Cerebellar nuclear complex (tissue), 1 donor: ENCODE data around the gene NFIB.

ENCODE experiments used
- DNase-seq, 2 experiments: peaks; one replicate each; lab custom pipeline; 2025; lab: John Stamatoyannopoulos, UW

The NFIB gene

DNA sequence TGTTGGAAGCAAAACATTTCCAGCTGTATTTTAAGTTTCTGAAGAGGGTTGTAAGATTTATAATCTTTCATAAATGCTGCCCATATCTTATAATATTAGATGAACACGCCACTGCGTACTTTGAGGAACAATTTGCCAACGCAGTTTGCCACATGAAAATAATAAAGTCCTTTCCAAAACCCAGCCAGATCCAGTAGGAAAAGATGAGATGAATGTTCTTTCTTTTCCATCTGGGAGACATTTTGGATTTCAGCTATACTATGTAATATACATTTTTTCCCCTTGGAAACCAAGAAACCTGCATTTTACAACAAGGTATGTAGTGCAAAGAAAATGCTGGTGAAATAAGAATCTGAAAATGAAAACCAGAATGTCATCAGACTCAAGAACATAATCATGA lies 125.4 kb downstream of the NFIB start:
- no peak for DNase-seq

DNA sequence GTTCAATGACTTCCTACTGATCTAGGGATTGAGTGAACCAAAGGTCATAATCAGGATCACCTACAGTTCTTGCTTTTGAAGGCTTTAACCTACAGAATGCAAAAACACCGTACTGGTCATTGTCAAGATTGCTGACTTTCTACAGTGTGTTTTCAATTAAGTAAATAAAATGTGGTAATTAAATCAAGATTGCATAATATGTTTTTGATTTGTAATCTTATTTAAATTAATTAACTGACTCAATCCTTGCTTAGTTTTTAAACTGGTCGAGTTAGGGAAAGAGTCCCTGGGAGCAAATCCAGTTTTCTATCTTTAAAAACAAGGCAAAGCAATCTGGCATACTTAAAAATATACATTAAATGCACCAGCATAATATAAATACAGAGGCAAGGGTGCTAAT lies 125.9 kb downstream of the NFIB start:
- no peak for DNase-seq

DNA sequence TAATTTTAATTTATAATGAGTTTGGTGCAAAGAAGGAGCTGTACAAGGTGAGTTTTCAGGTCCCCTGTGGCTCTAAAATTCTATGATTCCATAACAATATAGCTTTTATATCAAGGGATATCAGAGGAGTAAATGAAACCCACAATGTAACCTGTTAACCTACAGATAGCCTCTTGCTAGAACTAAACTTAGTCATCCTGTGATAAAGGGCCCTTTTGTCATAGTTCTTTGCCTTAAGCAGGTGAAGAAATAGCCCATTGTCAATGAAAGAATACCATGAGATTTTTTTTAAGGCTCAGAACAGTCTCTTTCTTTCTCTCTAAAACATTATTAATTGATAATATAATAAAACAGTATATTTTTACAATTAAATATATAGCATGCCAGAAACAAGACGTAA lies 127.8 kb downstream of the NFIB start:
- no peak for DNase-seq

DNA sequence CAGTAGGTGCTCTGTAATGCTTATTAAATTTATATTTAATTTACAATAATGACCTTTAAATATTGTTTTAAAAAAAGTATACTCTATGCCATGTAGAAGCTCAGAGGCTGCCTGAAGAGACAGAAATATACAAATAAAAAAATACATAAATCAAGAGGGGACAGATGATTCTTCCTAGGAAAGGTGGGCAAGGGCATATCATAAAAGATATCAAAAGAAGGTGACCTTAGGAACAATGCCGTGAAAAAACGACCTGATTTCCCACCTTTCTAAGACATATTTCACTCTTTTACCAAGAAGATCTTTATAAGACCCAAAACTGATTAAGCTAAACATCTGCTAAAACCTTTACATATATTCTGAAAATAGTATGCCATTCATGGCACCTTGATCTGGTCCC lies 128.9 kb downstream of the NFIB start:
- no peak for DNase-seq

DNA sequence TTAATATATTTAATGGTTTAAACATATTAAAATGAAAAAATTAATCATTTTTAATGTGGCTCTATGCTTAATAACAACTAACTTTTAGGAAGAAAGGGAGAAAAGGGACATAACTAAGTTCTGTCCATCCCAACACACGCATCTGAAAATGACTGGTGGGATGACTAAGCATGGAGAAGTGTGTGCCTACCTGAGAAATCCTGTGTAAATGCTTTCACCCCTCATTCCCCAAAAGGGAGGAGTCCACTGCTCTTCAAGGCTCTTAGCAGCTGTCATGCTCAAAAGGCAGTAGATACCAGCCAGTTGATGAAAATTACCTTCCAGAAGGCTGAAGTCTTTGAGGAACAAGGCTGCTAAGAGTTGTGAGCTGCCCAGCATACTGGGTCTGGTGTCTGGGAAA lies 130.9 kb downstream of the NFIB start:
- DNase-seq, result no peak

DNA sequence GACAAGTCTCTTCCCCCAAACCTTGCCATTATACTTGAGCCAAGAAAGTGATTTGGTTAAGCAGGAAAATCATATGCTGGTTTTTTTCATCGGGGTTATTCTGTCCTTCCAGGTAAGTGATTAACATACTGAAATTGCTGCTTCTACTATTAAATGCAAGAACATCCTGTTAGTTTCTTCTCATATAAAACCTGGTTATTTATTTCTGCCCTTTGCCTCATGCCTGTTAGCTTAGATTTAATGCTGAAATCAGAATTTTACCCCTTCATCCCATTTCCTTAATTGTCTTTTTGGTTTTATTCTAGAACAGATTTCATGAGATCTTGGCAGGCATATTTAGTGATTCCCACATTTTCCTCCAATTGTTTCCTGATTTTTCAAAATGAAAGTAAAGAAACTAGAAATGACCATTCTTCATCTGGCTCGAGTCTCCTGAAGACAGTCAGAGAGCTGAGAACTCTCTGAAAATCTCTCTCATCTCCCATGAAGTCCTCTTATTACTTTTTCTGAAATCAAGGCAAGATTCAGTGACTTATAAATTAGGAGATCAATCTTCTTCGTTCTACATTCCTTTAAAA lies 132.9 kb downstream of the NFIB start:
- DNase-seq, result no peak

DNA sequence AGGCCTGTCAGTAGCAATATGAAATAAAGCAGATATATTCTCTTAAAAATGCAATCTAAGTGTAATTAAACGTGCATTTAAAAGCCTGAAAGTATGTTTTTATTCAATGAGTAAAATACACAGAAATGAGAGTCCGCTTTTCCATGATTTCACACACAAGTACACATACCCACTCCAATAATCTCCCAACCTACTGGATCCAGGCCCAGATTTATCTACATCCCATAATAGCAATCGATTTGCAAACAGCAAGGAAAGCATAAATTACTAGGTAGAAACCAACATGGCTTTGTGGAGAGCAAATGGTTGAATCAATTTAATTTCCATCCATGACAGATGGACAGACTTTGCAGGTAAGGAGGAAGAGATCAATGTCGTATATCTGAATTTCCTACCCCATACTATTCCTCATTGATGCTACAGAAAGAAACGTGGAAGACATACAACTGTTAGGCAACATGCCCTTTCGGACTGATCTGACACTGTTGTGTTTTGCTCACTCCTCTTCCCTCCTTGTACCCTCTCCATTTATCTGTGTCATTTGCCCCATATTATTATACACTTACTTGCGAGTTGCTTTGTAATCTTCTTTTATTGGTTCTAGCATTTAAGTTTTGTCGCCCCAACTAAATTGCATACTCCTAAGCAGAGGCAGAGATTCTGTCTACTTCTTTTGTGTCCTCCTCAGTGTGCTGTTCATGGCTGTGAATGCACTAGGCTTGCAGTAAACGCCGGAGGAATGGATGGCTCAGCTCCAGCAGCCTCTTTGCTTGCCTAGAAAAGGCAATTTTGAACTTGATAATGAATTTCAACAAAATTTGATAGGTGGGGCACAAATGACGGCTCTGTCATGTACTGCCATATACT lies 133.6 kb downstream of the NFIB start:
- peak in 1 of 2 experiments; percentile 25 for DNase-seq

DNA sequence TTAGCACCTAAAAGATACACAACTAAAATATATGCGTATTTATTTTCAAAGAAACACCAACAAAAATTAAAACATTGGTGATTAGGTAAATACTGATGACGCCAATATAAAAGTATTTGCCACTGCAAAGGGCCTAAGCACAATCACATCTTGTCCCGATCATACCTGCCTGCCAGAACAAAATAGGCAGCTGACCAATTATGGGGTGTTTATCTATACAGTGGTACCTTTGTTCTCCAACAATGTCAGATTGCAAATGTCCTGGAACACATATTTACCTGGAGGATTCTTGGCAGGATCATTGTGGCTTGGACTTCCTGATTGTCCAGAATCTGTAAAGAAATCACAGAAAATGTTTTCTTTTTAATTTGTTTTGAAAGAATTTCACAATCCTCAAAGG lies 134.5 kb downstream of the NFIB start:
- no peak for DNase-seq

DNA sequence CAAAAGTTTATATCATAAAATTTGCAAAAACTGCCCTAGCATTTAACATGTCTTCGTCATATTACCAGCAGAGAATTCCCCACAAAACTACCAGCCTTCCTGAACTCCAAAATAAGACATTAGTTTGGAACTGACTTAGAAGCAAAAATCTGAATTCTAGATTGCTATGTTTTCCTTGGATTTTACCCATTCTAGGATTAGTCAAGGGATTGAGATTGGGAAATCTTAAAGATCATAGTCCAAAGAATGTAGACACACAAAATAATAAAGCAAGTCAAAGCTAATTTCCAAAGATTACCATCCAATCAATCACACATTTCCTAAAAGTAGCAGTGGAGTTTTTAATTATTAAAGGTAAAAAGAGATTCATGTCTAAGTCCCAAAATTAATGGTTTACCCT lies 138.2 kb downstream of the NFIB start:
- no peak for DNase-seq

DNA sequence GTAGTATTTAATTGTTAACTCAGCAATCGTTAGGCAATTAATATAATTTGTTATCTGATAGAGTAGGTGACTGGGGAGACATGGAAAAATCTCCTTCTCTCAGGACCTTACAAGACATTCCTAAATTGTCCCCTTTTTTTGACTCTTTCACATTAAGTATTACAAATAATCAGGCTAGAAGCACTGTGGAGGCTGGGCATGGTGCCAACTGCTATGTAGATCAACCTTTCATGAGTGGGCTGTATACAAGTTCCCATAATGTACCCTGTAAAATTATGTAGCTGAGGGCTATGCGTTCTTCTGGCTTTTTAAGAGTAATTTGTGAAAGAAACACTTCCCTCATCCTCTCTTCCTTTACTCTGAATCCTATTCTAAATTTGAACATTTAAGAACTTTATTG lies 140.2 kb downstream of the NFIB start:
- DNase-seq, result no peak

DNA sequence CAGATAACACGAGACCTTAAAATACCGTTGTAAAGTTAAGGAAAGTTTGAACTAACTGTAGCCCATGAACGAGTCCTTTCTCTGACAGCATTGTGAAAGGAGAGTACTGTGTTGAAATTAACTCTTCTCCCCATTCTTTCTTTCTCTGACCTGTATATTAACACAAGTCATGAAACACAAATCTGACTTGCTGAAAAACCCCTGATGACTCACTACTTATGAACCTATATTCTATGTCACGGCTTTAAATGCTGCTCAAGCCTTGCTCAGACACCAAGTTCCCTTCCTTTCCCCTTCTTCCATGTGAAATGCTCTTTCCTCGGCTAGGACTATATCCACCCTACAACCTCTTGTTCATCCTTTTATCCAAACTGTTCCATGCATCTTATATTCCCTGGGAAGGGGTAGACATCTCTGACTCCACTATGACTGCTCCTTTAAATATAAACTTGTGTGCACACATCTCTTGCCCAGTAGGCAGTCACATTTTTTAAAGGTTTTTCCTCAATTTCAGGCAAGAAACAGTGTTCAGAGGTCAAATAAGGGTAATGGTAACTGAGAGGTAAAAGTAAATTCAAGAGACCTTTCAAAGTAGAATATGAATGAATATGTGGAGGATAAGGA lies 142.9 kb downstream of the NFIB start:
- DNase-seq, result no peak

DNA sequence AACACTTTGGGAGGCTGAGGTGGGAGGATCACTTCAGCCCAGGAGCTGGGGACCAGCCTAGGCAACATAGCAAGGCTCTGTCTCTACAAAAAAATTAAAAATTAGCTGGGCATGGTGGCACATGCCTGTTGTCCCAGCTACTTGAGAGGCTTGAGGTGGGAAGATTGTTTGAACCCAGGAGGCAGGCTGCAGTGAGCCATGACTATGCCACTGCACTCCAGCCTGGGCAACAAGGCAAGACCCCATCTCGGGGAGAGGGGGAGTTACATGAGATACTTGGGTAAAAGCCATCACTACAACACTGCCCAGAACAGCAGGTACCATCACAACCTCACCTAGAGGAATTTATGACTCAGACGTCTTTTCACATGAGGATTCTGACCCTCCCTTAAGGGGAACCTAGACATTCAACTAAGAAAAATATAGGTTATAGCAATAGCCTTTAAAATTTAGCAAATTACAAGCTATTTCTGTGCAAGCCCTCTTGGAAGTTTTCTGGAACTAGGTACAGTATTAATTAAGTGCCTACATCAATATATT lies 143.5 kb downstream of the NFIB start:
- DNase-seq, result no peak

DNA sequence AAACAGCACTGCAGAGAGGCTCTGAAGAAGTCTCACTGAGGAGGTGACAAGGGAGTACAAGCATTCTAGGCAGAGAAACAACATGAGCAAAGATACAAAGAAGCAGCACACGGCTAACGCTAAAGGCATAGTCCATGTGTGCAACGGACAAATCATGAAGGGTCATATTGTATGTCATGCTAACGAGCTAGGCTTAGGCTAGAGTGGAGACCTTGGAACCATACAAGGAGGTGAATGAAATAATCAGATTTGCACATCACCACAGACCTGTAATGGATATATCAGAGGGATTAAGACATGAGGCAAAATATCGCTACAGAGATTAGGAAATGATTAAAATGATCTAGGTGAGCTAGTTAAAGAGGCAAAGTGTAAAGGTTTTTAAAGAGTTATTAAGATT lies 145.6 kb downstream of the NFIB start:
- no peak for DNase-seq

DNA sequence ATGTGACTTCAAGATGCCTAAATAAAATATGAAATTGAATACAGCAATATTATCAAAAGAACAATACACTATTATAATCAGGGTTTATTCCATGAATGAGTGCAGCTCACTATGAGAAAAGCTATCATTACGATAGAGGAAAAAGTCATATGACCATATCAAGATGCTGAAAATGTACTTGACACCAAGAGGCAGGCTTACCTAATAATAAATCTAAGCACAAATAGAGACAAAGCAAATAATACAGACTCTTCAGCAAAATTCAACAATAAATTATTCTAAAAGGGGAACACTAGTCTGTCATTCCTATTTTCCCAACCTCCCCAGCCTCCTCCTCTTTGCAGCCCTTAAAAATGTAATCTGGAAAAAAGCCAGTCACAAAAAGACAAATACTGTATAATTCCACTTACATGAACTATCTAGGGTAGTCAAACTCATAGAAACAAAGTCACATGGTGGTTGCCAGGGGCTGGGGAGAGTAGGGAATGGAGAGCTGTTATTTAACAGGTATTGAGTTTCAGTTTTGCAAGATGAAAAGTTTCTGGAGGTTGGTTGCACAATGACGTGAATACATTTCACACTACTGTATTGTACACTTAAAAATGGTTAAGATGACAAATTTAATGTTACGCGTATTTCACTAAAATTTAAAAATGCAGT lies 148.4 kb downstream of the NFIB start:
- no peak for DNase-seq

DNA sequence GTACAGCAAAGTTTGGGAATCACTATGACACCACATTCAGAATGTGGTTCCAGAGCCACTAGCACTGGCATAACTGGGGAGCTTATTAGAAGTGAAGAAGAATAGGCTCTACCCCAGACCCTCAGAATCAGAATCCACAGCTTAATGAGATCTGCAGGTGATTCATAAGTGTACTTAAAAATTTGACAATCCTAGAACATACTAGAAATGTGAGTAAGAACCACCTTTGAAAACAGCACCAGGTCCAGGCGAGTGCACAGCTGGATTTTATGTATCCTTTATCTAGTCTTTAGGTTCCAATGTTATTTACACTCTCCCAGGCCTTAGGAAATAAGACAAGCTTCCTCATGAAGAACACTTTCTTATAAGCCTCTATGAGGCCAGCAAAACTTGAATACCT lies 149.0 kb downstream of the NFIB start:
- no peak for DNase-seq

DNA sequence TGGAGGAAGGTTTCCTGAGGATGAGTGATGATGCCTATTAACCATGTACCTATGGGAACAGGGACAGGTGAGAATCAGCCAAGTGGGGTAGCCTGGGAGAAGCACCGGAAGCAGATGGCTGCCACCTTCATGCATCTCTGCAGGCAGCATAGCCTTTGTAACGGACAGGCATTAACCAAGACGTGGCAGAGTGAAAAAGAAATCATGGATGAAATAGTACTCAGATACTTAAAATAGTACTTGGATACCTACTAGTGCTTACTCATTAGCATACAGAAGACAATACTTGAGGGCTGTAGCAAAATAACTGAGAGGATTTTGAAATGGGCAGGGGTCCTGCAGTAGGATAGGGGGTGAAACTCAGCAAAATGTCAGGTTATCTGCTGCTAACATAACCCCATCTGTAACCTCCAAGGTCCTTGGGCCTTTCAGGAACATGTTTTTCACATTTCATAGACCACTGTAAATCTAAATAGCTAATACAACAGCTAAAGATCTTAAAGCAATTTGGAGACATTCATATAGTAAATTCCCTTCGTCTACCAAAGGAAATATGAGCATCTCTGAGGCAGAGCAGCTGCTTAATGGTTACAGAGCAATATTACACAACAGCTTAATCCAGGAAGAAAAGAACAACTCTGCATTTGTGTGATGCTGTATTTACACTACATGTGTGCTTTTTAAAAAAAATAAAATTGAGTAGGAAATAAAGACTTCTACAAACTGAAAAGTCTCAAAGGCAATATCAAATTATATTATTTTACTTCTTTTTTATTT lies 154.3 kb downstream of the NFIB start:
- no peak for DNase-seq

DNA sequence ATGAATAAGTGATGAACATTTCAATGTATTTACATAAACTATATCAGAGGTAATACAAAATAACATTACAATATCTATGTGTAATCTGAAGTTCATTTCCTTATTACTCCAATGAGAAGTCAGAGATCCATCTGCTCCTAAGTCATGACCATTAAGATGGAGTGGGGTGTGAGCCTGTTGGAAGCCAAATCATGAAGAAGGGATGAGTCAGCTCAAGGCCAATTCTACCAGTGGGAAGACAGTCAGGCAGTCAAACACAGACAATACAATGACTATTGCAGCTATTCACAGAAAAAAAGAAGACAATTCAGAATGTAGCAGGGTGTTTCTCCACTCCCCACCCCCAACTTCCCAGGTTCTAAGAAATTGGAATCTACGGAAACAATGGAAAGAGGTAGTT lies 155.0 kb downstream of the NFIB start:
- no peak for DNase-seq

DNA sequence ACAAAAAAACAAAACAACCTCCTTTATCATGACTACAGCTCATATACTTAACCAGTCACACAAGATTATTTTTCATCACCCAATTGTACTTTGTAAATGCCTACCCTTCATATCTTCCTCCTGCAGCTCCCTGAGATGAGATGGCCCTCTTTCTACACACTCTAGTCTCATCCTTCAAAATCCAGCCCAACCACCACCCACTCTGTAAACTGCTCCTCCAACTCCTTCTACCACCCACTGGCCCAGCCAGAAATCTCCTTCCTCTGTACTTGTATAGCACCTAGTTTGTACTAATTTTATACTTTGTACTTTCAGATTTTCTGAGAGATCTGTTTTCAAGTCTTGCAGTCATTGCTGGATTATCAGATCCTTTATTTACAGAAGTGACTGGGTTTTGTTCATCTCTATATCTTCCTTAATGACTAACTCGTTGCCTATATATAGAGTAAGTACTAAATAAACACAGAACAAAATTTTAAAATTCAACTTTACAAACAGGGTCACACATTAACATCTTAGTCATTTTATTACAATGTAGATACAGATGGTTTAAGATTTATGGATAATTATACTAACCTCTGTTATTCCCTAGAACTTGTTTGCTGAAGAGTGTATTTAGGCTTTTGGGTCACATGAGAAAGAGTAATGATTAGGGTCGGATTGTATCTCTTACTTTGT lies 155.7 kb downstream of the NFIB start:
- DNase-seq, result no peak

DNA sequence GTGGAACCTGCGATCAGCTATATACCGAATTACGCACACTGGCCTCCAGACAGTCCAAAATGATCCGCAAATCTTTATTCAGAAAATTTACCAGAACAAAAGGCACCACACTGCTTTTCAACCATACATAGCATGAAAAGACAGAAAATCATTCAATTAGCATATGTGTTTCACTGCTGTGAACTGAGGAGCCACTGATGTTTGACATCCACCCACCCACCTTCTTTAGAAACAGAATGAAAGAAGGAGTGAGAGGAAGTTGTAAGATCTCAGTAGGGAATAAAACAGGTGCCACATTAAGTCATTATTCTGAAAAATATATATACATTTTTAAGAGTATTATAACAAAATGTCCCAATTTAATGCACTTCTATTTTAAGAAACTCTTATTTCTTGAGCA lies 156.8 kb downstream of the NFIB start:
- DNase-seq, result no peak

DNA sequence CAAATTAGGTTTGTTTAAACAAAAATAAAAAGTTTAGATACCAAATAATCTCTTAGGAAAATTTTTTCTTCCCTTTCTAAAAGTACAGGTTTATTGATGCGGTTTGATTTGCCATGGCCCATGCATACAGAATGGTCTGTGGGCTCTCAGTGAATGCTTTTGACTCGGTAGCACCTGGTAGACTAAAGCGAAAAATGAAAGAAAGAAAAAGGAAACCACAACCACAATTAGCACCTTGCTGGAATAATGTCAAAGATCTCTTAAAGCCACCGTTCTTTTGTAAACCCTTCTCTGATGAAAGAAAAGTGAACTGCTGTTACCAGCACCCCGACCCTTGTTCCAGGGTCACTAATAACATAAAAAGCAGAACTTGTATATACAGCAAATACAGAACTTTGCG lies 157.9 kb downstream of the NFIB start:
- DNase-seq, result no peak

DNA sequence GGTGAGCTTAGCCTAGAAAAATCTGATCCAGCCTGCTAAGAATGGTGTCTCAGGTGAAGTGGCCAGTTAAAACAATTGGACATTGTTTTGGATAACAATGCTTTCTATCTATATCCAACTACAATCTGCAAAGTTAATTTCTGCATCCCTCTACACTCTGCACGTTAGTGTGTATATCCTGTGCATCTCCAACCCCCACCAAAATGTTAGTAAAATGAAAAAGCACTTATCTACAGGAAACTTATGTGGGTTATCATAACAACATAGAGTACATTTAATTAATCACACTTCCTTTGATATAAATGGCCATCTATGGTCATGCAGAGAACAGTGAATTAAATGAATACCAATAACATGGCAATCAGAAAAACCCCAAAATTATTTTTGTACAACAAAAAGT lies 158.7 kb downstream of the NFIB start:
- no peak for DNase-seq
